GOT3 (cell line): ENCODE measurements around the gene STK32B.

ENCODE experiments used
- DNase-seq: peaks from one replicate; lab custom pipeline; 2025; ENCODE audit warnings: mixed read lengths; lab: John Stamatoyannopoulos, UW

Gene STK32B

DNA sequence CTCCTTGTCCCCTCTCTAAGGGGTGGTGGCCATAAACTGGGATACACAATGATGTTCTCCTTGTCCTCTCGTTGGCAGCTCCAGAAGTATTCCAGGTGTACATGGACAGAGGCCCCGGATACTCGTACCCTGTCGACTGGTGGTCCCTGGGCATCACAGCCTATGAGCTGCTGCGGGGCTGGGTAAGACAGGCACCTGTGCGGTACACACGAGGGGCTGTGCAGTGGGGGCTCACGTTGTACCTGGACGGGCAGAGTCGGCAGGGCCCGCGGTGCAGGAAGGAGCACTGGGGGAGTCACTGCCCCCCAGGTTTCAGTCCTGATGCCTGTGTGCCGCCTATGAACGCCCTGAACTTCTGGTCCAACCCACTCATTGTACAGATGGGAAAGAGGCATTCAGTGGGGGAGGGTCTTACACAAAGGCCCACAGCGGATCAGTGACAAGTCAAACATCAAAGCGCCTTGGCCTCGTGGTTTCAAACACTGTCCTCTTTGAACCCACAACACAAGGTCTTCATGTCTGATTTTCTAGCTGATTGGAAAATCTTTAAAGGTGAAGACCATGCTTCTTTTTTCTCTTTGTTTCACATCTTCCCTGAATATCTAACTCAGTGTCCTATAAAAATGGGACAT is 395.4 kb downstream of the STK32B start:
- no peak for DNase-seq

DNA sequence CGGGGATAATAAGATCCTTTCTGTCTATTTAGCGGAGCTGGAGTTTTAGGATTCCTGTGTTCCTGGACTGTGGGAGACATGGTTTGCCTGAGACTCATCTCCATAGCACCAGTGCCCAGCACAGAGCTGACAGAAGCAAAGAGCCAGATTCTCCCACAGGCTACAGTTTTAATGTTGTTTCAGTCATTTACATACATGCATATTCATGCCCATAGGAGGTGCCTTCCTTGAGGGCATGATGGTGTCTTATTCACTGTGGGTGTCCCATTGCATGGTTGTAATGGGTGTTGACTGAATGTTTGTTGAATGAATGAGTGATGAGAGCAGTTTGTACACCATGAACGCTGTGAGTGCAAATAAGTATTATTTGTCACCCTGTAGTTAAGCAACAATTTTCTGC is 396.5 kb downstream of the STK32B start:
- DNase-seq = no peak

DNA sequence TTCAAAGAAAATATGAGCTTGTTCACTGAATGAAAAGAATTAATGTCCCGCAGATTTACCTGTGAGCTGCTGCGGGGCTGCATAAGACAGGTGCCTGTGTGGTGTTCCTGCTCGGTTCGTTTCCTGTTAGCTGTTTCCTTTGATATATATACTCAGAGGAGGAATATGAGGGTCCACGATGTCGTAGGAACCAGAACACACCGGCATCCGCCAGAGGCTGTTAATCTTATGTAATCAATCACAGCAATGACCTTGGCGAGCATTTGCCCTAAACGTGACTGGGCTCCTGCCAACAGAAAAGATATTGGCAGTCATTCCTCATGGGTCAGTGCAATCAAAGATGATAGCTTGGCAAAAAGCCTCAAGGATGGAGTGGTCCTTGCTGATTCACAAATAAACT is 396.9 kb downstream of the STK32B start:
- no peak for DNase-seq

DNA sequence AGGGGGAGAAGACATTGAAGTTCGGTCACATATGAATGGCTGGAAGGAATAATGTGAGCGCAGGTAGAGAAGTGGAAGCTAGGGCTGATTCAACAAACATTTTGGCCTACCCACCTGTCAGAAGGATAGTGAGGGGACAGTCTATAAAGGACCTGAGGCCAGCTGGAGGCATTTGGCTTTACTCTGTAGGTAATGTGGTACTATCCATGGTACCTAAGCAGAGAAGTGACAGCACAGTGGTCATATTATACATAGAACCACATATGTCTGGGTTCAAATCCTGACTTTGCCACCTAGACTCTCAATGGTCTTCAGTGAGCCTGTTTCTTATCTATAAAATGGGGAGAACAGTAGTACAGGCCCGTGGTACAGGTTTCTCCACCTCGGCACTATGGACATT is 400.0 kb downstream of the STK32B start:
- no peak for DNase-seq

DNA sequence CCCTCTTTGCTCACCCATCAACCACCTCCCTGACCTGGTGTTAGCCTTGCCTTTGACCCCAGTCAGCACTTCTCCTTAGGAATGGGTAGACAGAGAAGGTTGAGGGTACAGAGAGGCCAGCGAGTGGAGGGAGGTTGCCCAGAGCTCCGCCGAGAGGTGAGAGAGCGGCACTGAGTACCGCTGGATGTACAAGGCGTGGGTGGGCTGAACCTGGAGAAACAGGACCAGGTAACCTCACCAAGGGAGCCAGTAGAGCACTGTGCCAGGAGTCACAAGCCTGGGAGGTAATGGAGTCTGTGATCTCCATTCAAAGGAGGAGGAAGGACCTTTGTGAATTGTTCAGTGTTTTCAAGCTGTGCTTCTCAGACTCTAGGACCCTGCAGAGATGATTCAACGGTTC is 400.9 kb downstream of the STK32B start:
- DNase-seq = no peak

DNA sequence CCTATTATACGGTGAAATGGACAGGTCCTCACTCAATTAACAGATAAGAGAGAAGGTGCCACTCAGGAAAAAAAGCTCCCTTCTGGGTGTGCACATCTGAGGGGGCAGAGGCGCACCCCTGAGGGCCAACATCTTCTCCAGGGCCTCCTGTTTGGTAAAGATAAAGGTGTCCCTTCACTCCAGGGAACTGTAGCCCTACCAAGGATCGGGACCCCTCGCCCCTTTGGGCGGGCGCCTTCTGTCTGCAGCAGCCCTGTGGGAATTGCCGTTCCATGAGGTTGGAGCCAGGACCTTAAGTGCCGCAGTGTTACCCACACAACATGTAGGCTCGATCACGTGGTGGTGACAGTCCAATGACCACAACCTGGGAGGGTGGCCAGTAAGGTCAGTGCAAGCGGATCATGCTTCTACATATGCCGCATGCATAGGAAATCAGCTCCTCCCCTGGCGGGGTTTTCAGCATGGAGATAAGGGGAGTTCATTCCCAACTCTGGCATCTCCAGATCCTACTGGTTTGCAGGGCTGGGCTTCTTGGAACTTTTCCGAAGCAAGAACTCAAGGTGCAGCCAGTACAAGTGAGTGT is 403.8 kb downstream of the STK32B start:
- DNase-seq = no peak

DNA sequence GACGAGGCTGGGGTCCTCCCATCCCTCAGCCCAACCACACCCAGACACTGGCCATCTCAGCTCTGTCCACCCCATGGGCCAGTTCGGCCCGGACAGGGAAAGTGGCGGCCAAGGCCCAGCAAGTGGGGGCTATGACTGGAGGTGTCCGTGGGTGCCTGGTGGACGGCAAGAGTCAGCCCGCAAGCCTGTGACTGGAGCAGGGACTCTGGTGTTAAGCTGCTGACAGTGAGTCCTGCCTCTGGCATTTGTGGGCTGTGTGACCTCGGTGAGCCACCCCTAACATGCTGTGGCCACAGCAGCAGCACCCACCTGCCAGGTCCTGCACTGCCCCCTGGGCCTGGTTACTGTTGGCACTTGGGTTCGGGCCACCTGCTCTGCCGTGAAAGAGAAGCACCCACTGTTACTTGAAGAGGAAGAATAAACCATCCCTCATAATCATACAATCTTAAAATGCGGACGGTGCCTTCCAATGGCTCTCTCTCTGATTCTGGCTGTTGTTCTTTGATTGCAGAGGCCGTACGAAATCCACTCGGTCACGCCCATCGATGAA is 405.1 kb downstream of the STK32B start:
- no peak for DNase-seq

DNA sequence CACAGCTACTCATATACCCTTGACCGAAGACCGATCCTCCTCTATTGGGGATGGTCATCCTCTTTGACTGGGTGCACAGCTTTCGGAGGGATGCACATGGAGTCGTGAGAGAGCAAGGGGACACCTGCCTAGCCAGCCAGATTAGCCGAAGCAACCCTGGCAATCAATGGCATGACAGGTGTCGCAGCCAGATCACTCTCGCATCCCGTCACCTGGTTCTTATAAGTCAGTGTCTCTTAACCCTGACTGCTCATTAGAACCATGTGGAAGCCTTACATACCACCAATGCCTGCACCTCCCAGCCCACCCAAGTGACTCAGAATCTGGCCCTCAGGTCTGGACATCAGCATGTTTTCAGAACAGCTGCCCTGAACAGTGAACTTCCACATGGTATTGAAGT is 407.4 kb downstream of the STK32B start:
- no peak for DNase-seq

DNA sequence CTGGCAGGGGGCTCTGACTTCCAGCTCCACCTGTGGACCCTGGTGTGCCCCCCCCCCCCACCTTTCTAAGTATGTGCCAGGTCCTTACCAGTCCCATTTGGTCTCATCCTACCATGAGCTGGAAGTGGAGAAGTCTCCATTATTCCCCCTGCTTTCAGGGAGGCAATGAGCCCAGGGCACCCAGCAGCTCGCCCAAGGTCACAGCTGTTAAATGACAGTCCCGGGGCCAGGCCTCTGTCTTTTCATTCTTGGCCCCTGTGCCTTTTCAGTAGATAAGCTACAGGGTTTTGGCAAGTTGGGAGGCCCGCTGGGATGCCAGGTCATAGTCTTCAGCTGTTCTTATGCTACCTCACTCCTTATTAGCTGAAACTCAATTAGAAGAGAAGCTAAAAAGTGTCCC is 408.0 kb downstream of the STK32B start:
- no peak for DNase-seq

DNA sequence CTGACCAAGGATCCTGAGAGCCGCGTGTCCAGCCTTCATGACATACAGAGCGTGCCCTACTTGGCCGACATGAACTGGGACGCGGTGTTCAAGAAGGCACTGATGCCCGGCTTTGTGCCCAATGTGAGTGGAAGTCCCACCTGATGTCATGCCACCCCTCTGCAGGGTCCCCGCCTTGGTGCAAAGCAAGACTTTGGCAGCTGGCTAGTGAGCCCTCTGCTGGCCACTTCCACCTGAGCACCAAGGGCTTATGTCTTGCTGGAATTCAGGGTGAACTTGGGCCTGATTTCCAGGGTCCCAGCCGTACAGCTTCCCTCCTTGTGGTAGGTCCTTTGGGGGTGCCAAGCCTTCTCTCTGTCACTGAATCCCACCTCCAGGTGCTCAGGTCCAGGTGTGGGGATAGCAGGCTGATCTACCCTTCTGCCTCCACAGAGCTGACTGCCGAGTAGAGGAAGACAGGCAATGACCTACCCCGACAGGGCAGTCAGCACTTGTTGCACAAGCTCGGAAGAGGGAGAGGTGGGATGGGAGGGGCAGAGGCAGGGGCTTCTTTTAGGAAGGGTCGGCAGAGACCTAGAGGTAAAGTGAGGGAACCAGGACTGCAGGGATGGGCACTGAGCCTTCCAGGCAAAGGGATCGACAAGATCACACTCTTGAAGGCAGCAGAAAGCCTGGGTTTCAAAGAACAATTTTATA is 409.0 kb downstream of the STK32B start:
- no peak for DNase-seq

DNA sequence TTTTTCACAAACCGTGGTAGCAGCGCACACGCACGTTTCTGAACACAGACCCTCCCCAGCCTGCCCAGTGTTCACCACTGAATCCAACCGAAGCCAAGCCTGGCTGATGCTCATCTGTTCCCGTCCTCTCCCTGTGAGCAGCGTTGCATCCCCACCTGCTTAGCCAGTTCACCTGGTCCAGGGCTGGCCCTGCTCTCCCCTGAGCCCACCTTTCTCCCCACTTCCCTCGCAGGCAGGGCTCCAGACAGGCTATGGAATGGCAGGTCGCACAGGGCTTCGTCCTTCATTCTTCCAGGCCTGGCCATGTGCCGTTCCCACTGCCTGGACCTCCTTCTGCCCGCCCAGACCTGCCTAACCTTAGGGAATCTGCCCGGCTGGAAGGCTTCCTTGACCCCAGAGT is 410.2 kb downstream of the STK32B start:
- DNase-seq = no peak

DNA sequence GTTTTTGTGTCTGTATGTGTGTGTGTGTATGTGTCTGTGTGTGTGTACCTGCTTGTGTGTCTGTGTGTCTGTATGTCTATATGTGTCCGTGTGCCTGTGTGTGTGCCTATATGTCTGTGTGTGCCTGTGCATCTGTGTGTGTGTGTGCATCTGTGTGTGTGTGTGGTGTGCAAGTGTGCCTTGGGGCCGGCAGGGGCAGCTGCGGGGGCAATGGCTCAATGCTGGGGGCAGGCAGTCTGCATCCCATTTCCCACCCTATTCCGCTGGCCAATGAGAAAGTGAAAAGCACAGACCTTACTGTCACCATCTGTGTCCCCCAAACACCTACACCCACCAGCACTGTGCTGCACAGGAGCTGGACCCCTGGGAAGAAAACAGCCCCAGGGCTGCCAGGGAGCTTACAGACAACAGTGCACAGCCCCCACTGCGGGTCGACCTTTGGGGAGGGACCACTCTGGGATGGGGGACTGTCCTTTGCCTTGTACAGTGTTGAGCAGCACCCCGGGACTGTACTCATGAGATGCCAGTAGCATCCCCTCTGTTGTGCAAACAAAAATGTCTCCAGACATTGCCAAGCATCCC is 411.1 kb downstream of the STK32B start:
- DNase-seq = no peak

DNA sequence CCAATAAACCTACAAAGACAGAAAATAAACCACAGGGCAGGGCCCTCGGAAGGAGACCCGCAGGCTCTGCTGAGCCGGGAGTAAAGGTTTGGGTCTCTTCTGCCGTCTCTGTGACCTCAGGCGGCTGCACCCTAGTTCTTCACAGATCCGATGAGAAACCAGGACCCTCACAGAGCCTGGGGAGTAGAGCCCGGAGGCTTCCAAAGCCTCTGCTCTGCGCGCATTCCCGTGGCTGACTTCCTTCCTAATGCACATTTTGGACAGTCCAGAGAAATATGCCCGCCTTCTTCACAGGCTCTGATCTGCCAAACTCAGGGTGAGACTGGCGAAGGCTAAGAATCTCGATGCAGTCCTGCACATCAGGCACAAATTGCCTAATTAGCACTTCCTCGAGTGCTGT is 411.6 kb downstream of the STK32B start:
- DNase-seq = no peak

DNA sequence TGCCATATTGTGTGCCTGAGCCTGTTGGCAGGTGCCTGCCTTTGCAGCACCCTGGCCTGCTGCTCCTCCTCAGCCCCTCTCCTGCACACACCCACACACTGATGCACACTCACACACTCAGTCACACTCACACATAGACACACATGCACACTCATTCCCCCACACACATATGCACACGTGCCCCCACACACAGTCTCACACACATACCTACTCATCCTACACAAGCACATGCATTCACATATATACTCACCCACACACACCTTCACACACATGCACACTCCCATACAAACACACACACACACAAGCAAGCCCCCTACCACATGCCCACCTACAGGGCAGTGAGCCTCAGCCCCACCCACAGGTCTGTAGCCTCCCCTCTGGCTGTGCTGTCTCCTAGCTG is 412.1 kb downstream of the STK32B start:
- DNase-seq = no peak

DNA sequence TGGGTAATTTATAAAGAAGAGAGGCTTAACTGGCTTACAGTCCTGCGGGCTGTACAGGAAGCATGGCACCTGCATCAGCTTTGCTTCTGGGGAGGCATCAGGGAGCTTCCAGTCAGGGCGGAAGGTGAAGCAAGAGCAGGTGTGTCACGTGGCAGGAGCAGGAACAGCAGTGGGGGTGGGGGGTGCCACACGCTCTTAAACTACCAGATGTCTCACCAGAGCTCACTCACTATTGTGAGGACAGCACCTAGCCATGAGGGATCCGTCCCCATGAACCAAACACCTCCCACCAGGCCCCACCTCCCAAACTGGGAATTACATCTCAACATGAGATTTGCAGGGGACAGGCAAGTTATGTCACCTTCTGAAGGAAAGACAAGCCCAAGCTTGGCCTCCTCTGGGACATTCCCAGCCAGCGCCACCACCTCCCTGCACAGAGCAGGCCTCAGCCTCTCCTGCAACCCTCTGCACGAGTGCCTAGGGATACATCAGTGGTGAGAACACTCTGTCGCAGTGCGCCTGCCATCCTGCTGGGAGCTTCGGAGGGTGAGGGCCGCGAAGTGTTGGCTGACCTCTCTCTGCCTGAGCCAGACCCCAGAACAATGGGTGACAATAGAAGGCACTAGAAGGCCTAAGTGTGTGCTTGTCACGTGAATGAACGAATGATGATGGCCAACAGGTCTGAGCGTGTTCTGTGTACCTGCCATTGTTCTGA is 412.8 kb downstream of the STK32B start:
- DNase-seq = no peak

DNA sequence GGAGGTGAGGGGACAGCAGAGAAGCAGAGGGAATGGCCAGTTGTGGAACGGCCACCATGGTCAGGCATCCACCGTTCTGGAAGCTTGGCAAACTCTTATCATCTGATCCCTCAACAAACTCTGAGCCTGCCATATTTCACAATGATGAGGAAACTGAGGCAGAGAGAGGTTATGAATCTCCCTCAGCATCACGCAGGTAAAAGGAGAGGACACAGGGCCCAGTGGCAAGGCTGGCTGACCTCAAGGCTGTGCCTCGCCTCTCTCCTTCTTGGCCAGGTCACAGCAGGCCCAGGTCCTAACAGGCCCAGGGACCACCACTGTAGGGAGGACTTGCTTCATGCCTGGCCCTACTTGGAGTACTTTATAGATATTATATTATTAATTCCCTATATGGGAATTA is 414.2 kb downstream of the STK32B start:
- no peak for DNase-seq

DNA sequence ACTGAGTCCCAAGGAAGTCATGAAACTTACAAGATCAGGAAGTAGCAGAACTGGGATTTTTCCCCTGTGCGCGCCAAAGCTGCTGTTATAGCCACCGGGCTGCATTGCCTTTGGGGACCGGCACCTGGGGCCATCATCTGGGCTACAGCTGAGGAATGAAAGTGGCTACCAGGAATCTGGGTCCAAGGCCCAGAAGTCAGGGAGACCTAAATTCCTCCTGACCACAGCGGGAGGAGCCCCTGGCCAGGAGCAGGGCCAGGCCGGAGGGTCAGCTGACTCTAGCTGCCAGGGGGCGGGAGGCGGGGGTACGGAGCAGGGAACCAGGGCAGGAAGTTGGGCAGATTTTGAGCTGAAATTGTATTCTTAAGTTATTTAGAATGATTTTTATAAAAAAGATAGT is 414.7 kb downstream of the STK32B start:
- DNase-seq = no peak

DNA sequence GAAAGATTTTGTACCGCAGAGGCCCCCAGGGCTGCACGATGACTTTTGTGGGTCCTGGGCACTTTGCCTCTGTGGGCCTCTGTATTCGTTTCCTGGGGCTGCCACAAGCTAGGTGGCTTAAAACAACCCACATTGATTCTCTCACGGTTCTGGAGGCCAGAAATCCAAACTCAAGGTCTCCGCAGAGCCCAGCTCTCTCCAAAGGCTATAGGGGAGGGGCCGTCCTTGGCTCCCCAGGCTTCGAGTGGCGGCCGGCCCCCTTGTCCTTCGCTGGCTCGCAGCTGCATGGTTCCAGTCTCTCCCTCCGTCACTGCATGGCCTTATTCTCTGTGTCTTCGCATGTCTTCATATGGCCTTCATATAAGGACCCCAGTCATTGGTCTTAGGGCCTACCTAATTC is 415.8 kb downstream of the STK32B start:
- no peak for DNase-seq

DNA sequence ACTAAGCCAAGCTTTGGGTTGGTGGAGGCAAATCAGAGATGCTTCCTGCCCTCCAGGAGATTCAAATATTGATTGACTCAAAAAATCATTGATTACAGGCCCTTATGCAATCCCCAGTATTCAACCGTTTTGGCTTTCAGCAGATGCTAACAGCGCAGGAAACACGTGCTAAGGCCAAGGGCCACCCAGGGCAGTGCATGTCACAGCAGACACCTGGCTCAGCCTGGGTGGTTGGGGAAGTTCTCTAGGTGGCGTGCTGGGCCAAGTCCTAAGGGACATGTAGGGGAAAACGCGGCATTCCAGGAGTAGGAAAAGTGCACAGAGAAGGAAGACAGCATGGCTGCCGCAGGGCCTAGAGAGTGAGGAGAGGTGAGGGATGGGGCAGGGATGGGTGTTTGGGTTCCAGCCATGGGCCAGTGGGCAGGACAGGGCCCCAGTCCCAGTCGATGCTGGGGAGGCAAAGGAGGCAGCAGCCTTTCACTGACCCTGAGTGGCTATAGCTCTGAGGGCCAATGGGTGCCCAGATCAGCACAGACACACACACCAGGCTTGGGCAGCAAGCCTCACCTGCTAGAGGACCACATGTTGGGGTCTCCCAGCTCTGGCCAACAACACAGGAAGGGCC is 418.0 kb downstream of the STK32B start:
- DNase-seq = no peak

DNA sequence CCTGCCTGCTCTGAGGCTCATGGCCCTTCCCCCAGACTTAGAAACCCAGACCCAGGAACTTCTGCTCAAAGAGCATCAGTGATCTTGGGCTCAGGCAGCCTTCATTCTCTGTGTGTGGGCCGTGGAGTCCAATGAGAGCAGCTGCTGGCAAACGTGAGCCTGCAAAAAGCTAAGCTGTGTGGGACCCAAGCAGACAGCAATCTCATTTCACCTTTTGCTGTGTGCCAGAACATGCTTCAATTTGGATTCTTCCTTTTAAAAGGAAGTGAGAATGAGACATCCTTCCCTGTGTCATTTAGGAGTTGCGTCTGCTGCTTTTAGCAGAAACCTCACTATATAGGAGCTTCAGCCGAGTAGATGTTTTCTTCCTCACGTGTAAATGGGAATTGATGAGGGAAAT is 418.6 kb downstream of the STK32B start:
- DNase-seq = no peak

DNA sequence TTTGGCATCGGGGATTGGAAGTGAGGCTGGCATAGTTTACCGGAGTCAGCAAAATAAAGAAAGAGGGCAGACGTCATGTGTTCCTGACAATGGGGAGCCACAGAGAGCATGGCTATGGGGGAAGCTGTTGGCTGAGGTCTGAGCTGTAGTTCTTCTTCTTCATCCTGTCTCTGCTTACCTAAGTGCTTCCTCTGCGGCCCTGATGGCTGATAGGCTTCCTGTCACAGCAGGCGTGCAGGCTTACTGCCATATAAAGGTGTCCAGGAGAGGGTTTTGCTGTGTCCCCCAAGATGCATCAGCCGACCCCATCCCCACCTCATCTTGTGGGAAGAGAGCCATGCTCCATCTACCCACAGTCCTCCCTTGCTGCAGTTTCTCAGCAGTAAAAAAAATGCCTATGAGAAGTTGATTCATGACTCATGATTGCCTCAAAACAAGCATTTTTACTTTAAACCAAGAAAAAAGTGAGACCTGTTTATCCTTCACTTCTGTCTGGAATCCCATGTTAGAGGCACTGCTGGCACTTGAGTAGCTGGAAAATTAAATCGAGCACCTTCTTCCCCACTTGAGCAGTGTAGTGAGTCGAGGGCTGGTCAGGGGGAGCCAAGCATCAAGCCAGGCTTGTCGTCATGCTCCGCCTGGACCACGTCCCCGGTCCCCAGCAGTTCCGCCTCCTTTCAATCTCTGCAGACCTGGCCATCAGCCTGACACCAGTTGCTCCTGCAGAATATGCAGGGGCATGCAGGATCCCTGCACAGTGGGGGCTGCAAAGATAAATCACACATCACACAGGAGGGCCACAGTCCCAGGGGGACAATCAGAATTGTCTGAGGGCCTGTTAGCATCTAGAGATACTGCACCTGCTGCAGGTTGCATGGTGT is 419.3 kb downstream of the STK32B start:
- DNase-seq = no peak
